Hair follicle dermal papilla cell (primary cell): Measurements from ENCODE around the gene RXRA. TPM values are rescaled to one million over a fixed set of nuclear protein-coding genes. Genes with fewer than 3 reads are reported as not detected.

Source experiments
- small RNA-seq: library from RNA; depleted of rRNA; stranded (forward); fragments of <200 nt; gene quantifications from one replicate; pipeline ENCODE3, GENCODE V24; 2012
- total RNA-seq: library from RNA; depleted of rRNA; stranded (reverse); fragments of >200 nt; gene quantifications from 2 replicates; pipeline ENCODE4 v1.2.3, GENCODE V29; 2012

RXRA gene
- 27.9 and 38.9 TPM in 2 replicates for total RNA-seq

GRCh38 chr9:134325813-134326723 is at the start of gene RXRA:
Gene RXRA (plus strand): TSS chr9:134326455. CDS start chr9:134326632, 177 bp downstream.

Small RNA genes within 50 kb of the gene (small RNA-seq; reads per million reads assigned to genes)
- gene MIR4669, result not detected

Other genes with a start within 250 kb of the RXRA start
- 19.6 and 22.7 TPM in 2 replicates for gene WDR5, start 190.4 kb upstream of the RXRA start, total RNA-seq
- gene RNU6ATAC, start 161.9 kb upstream of the RXRA start, total RNA-seq, result not detected in 2 replicates